ENCODE measurements around the gene GSK3A.

The GSK3A gene

DNA sequence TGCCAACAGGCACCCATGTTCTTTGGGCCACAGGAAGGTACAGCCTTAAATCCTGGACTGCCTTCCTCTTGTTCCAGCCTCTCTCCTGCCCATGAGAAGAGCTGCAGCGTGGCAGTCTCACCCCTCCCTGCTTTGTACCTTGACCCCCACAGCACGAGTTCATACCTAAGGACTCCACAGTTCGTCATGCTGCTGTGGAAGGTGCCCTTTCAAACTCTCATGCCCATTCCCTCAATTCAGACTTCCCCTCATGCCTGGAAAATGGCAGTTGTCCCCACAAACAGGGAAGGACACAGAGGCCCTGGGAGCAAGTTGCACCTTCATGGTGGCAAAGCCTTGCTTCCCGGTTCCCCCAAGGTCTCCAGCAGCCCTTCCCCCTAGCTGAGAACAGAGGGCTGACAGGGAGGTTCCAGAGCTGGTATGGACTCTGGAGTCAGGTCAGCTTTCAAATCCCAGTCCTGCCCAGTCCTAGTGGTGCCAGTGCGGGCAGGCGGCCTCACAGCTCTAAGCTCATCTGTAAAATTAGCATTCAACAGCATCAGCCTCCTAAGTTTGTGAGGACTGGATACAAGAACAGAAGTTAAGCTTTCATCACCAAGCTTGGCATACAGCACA is 8.6 kb downstream of the GSK3A start:
- Histone ChIP-seq H3K4me2 (ENCODE audit: low read depth, low read length) (no peak overlapping the region), H3F3A (ENCODE audit: insufficient read depth, low read length) (no peaks in the 10 kb centered on the region), H2AFZ (ENCODE audit: low read length) (no peak overlapping the region), H3K9me3 (replicated peaks; ENCODE audit: insufficient read depth, low read length) (no peaks in the 10 kb centered on the region), H3K36me3 (replicated peaks; ENCODE audit: insufficient read depth, low read length) (no peaks in the 10 kb centered on the region), H3K27ac (ENCODE audit: low read length) (no peak overlapping the region), H3K9ac (ENCODE audit: low read length) (no peak overlapping the region), H3K9me2 (replicated peaks; ENCODE audit: insufficient read depth, low read length) (no peaks in the 10 kb centered on the region), H3K27me3 (replicated peaks; ENCODE audit: insufficient read depth, low read length) (no peaks in the 10 kb centered on the region), H3K4me1 (ENCODE audit: low read length) (no peaks in the 10 kb centered on the region), H3K79me2 (ENCODE audit: low read length) (peaks cover 29% of the 10 kb centered on the region), H3K4me3 (ENCODE audit: low read length) (no peak overlapping the region), H4K20me1 (ENCODE audit: insufficient read depth, low read length) (no peaks in the 10 kb centered on the region)
- no peak for DNase-seq
- no peak for TF ChIP-seq EZH2 (optimal IDR thresholded peaks at IDR 0.05; ENCODE audit: low read depth, low read length)
- TF ChIP-seq EZH2phosphoT487 (IDR thresholded peaks at IDR 0.05; ENCODE audit: low read length) = no peak
- TF ChIP-seq, protein P1, sequence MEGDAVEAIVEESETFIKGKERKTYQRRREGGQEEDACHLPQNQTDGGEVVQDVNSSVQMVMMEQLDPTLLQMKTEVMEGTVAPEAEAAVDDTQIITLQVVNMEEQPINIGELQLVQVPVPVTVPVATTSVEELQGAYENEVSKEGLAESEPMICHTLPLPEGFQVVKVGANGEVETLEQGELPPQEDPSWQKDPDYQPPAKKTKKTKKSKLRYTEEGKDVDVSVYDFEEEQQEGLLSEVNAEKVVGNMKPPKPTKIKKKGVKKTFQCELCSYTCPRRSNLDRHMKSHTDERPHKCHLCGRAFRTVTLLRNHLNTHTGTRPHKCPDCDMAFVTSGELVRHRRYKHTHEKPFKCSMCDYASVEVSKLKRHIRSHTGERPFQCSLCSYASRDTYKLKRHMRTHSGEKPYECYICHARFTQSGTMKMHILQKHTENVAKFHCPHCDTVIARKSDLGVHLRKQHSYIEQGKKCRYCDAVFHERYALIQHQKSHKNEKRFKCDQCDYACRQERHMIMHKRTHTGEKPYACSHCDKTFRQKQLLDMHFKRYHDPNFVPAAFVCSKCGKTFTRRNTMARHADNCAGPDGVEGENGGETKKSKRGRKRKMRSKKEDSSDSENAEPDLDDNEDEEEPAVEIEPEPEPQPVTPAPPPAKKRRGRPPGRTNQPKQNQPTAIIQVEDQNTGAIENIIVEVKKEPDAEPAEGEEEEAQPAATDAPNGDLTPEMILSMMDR (IDR thresholded peaks at IDR 0.05; ENCODE audit: low read length) = no peak

DNA sequence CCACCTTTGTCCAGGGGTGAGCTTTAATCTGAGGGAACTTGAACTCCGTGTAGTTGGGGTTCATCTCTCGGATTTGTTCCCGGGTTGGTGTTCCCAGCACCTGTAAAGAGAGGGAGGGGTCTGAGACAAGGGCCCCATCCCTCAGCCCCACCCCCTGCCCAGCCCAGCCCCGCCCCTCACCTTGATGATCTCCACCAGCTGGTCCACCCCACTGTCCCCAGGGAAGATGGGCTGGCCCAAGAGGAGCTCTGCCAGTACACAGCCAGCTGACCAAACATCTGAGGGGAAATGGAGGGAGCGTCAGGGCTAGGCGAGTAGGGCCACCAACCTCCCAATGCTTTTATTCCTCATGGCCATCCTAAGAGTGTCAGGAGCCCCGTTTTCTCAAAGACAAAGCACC is 9.3 kb downstream of the GSK3A start:
- Histone ChIP-seq H3K9me3 (replicated peaks; ENCODE audit: insufficient read depth, low read length) (no peaks in the 10 kb centered on the region), H3K27me3 (replicated peaks; ENCODE audit: insufficient read depth, low read length) (no peaks in the 10 kb centered on the region), H3K79me2 (ENCODE audit: low read length) (peaks cover 25% of the 10 kb centered on the region), H3K9ac (ENCODE audit: low read length) (no peak overlapping the region), H3F3A (ENCODE audit: insufficient read depth, low read length) (no peaks in the 10 kb centered on the region), H3K9me2 (replicated peaks; ENCODE audit: insufficient read depth, low read length) (no peaks in the 10 kb centered on the region), H4K20me1 (ENCODE audit: insufficient read depth, low read length) (no peaks in the 10 kb centered on the region), H3K27ac (ENCODE audit: low read length) (no peak overlapping the region), H3K36me3 (replicated peaks; ENCODE audit: insufficient read depth, low read length) (no peaks in the 10 kb centered on the region), H3K4me1 (ENCODE audit: low read length) (no peaks in the 10 kb centered on the region), H2AFZ (ENCODE audit: low read length) (no peak overlapping the region), H3K4me3 (ENCODE audit: low read length) (no peak overlapping the region), H3K4me2 (ENCODE audit: low read depth, low read length) (no peak overlapping the region)
- DNase-seq = no peak
- TF ChIP-seq EZH2phosphoT487 (IDR thresholded peaks at IDR 0.05; ENCODE audit: low read length) (no peak), EZH2 (optimal IDR thresholded peaks at IDR 0.05; ENCODE audit: low read depth, low read length) (no peak)
- TF ChIP-seq, protein P1 (IDR thresholded peaks at IDR 0.05; ENCODE audit: low read length) = no peak

DNA sequence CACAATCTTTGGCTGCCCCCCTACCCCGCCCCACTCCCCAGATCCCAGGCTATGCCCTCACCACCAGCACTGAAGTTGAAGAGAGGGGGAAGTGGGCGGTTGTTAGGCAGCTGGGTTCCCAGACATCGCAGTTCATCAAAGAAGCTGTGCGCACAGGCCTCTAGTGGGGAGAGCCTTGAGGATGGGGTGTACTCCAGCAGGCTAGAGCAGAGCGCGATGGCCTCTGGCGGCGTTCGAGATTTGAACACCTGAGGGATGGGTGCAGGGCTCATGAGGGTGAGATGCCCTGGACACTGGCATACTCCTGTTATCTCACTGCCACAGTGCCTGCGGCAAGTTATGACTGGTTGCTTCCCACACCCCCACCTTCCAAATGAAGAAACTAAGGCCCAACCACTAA is 10.0 kb downstream of the GSK3A start:
- Histone ChIP-seq H3K4me3 (ENCODE audit: low read length) (no peak overlapping the region), H3F3A (ENCODE audit: insufficient read depth, low read length) (no peaks in the 10 kb centered on the region), H3K4me1 (ENCODE audit: low read length) (no peaks in the 10 kb centered on the region), H4K20me1 (ENCODE audit: insufficient read depth, low read length) (no peaks in the 10 kb centered on the region), H3K27ac (ENCODE audit: low read length) (no peak overlapping the region), H3K9me2 (replicated peaks; ENCODE audit: insufficient read depth, low read length) (no peaks in the 10 kb centered on the region), H3K9me3 (replicated peaks; ENCODE audit: insufficient read depth, low read length) (no peaks in the 10 kb centered on the region), H3K9ac (ENCODE audit: low read length) (no peak overlapping the region), H3K27me3 (replicated peaks; ENCODE audit: insufficient read depth, low read length) (no peaks in the 10 kb centered on the region), H2AFZ (ENCODE audit: low read length) (no peak overlapping the region), H3K79me2 (ENCODE audit: low read length) (peaks cover 22% of the 10 kb centered on the region; the same call in 1 of the 2 replicates), H3K4me2 (ENCODE audit: low read depth, low read length) (no peak overlapping the region), H3K36me3 (replicated peaks; ENCODE audit: insufficient read depth, low read length) (no peaks in the 10 kb centered on the region)
- no peak for DNase-seq
- TF ChIP-seq EZH2phosphoT487 (IDR thresholded peaks at IDR 0.05; ENCODE audit: low read length) (no peak), EZH2 (optimal IDR thresholded peaks at IDR 0.05; ENCODE audit: low read depth, low read length) (no peak)
- TF ChIP-seq, protein P1 (IDR thresholded peaks at IDR 0.05; ENCODE audit: low read length) = no peak

Measured in MM.1S (cell line).